Activated CD8-positive, alpha-beta memory T cell treated with anti-CD3 and anti-CD28 coated beads, Interleukin-2, amount 10 ng/mL, durations not matched to agents 7 days and 5 days (primary cell): ENCODE results near the gene UNC93A. TPM values are rescaled to one million over a fixed set of nuclear protein-coding genes. Genes with fewer than 3 reads are reported as not detected.

Experiments used
- ATAC-seq: fragments of 150-1000 bp; cut with Tn5 transposase; one replicate; pipeline ENCODE4 v1.10.0; 2021; ENCODE audit warnings: moderate library complexity
- CTCF ChIA-PET: fragments of 350-600 bp; sonication (Branson Sonifier 250); formaldehyde crosslinking; loops from one replicate; lab custom pipeline; 2021; ENCODE audit warnings: antibody characterized with exemption; lab: Charles Lee
- DNase-seq: peaks from one replicate; pipeline ENCODE4 v3.0.0-alpha.2; 2020
- H3K27ac Mint-ChIP-seq: one replicate; pipeline ENCODE4 v1.8.0; 2021; ENCODE audit warnings: mild to moderate bottlenecking, mixed read lengths
- H3K27me3 Mint-ChIP-seq: one replicate; pipeline ENCODE4 v1.8.0; 2021; ENCODE audit warnings: mixed read lengths
- H3K36me3 Mint-ChIP-seq: one replicate; pipeline ENCODE4 v1.8.0; 2021; ENCODE audit warnings: mild to moderate bottlenecking, mixed read lengths
- H3K4me1 Mint-ChIP-seq: one replicate; pipeline ENCODE4 v1.8.0; 2021; ENCODE audit warnings: mixed read lengths
- H3K4me3 Mint-ChIP-seq: one replicate; pipeline ENCODE4 v1.8.0; 2021; ENCODE audit warnings: mild to moderate bottlenecking, moderate library complexity, mixed read lengths
- H3K9me3 Mint-ChIP-seq: one replicate; pipeline ENCODE4 v1.8.0; 2022; ENCODE audit warnings: low read depth, mixed read lengths
- total RNA-seq, 2 experiments: library from RNA; stranded (reverse); gene quantifications; one replicate each; pipeline ENCODE4 v1.2.3, GENCODE V29; 2021

UNC93A gene
- total RNA-seq, 2 experiments from 2014 or later = not detected

- no peaks in the 10 kb centered on the region for H3K4me1 Mint-ChIP-seq
- H3K9me3 Mint-ChIP-seq = no peaks in the 10 kb centered on the region
- H3K4me3 Mint-ChIP-seq = no peak overlapping the region
- no peak overlapping the region for H3K27ac Mint-ChIP-seq
- no peak for ATAC-seq
- H3K27me3 Mint-ChIP-seq = peaks cover 26% of the 10 kb centered on the region
- DNase-seq = no peak
- CTCF ChIA-PET = no interaction called here
- H3K36me3 Mint-ChIP-seq = no peaks in the 10 kb centered on the region
Observed at GRCh38 chr6:167341038-167341583, 50.0 kb downstream of the UNC93A start.

GRCh38 chr6:167341665-167342655 is 50.8 kb downstream of the UNC93A start:
- no peak overlapping the region for H3K4me3 Mint-ChIP-seq
- H3K36me3 Mint-ChIP-seq = no peaks in the 10 kb centered on the region
- peaks cover 35% of the 10 kb centered on the region for H3K27me3 Mint-ChIP-seq
- no peaks in the 10 kb centered on the region for H3K9me3 Mint-ChIP-seq
- CTCF ChIA-PET = no interaction called here
- no peak for ATAC-seq
- no peak for DNase-seq
- no peaks in the 10 kb centered on the region for H3K4me1 Mint-ChIP-seq
- H3K27ac Mint-ChIP-seq = no peak overlapping the region

GRCh38 chr6:167342879-167343610 is 51.9 kb downstream of the UNC93A start:
- ATAC-seq = no peak
- no peak overlapping the region for H3K4me3 Mint-ChIP-seq

GRCh38 chr6:167345348-167345747 is 54.2 kb downstream of the UNC93A start:
- ATAC-seq (no peak), DNase-seq (no peak)
- Mint-ChIP-seq H3K9me3 (no peaks in the 10 kb centered on the region), H3K4me1 (peaks cover 5% of the 10 kb centered on the region), H3K27ac (no peak overlapping the region), H3K4me3 (no peak overlapping the region), H3K36me3 (no peaks in the 10 kb centered on the region), H3K27me3 (peaks cover 61% of the 10 kb centered on the region)
- CTCF ChIA-PET = no interaction called here

More at GRCh38 chr6:167342879-167343610, 51.9 kb downstream of the UNC93A start:
- H3K9me3 Mint-ChIP-seq = no peaks in the 10 kb centered on the region
- CTCF ChIA-PET = no interaction called here
- H3K27ac Mint-ChIP-seq = no peak overlapping the region
- DNase-seq = no peak
- no peaks in the 10 kb centered on the region for H3K4me1 Mint-ChIP-seq
- H3K36me3 Mint-ChIP-seq = no peaks in the 10 kb centered on the region
- peaks cover 45% of the 10 kb centered on the region for H3K27me3 Mint-ChIP-seq

- Mint-ChIP-seq H3K9me3 (no peaks in the 10 kb centered on the region), H3K27ac (no peak overlapping the region), H3K4me3 (no peak overlapping the region), H3K4me1 (peaks cover 8% of the 10 kb centered on the region), H3K36me3 (no peaks in the 10 kb centered on the region), H3K27me3 (peaks cover 64% of the 10 kb centered on the region)
- no peak for ATAC-seq
- no peak for DNase-seq
- CTCF ChIA-PET = no interaction called here
Observed at GRCh38 chr6:167345960-167346359, 54.8 kb downstream of the UNC93A start.

- Mint-ChIP-seq H3K4me1 (peaks cover 20% of the 10 kb centered on the region), H3K4me3 (no peak overlapping the region), H3K9me3 (no peaks in the 10 kb centered on the region), H3K27ac (no peak overlapping the region), H3K36me3 (peaks cover 3% of the 10 kb centered on the region), H3K27me3 (peaks cover 66% of the 10 kb centered on the region)
- CTCF ChIA-PET = no interaction called here
- ATAC-seq = no peak
- DNase-seq = no peak
Observed at GRCh38 chr6:167347226-167347625, 56.1 kb downstream of the UNC93A start.

- H3K9me3 Mint-ChIP-seq = no peaks in the 10 kb centered on the region
- no peak for DNase-seq
- peak overlapping the region; percentile 69 for H3K4me3 Mint-ChIP-seq
- ATAC-seq = no peak
- CTCF ChIA-PET = interaction anchor here (0.6 kb wide), 1 partner anchor 512 kb away, joined by 3 read pairs; no protein-coding TSS in a partner anchor
- peaks cover 11% of the 10 kb centered on the region for H3K36me3 Mint-ChIP-seq
- peaks cover 26% of the 10 kb centered on the region for H3K4me1 Mint-ChIP-seq
- peak overlapping the region; percentile 47 for H3K27ac Mint-ChIP-seq
- peaks cover 73% of the 10 kb centered on the region for H3K27me3 Mint-ChIP-seq
Observed at GRCh38 chr6:167349631-167350274, 58.6 kb downstream of the UNC93A start.

- CTCF ChIA-PET = interaction anchor here (1.2 to 1.9 kb wide), 2 partner anchors 60 to 394 kb away, joined by 4 to 8 read pairs; partner anchors contain the start of genes RNASET2 and UNC93A
- DNase-seq = no peak
- ATAC-seq = no peak
- Mint-ChIP-seq H3K27me3 (peaks cover 71% of the 10 kb centered on the region), H3K4me3 (peak overlapping the region; percentile 69), H3K4me1 (peaks cover 26% of the 10 kb centered on the region), H3K27ac (peak overlapping the region; percentile 47), H3K9me3 (no peaks in the 10 kb centered on the region), H3K36me3 (peaks cover 11% of the 10 kb centered on the region)
Observed at GRCh38 chr6:167350275-167350696, 59.2 kb downstream of the UNC93A start.

GRCh38 chr6:167350731-167351655 is 59.9 kb downstream of the UNC93A start:
- Mint-ChIP-seq H3K4me3 (peak overlapping the region; percentile 69), H3K27ac (peak overlapping the region; percentile 92), H3K36me3 (peaks cover 11% of the 10 kb centered on the region), H3K4me1 (peaks cover 26% of the 10 kb centered on the region), H3K27me3 (peaks cover 73% of the 10 kb centered on the region), H3K9me3 (no peaks in the 10 kb centered on the region)
- DNase-seq (peak; percentile 95), ATAC-seq (peak; percentile 81)
- CTCF ChIA-PET = interaction anchor here (0.6 to 1.9 kb wide), 12 partner anchors 13 to 395 kb away, joined by 3 to 8 read pairs (median 4); partner anchors contain the start of genes RNASET2 and UNC93A

GRCh38 chr6:167351656-167352345 is 60.7 kb downstream of the UNC93A start:
- DNase-seq (no peak), ATAC-seq (peak; percentile 43)
- no peaks in the 10 kb centered on the region for H3K9me3 Mint-ChIP-seq
- H3K27me3 Mint-ChIP-seq = peaks cover 70% of the 10 kb centered on the region
- H3K27ac Mint-ChIP-seq = peak overlapping the region; percentile 92
- peaks cover 26% of the 10 kb centered on the region for H3K4me1 Mint-ChIP-seq
- peak overlapping the region; percentile 69 for H3K4me3 Mint-ChIP-seq
- H3K36me3 Mint-ChIP-seq = peaks cover 11% of the 10 kb centered on the region
- CTCF ChIA-PET = interaction anchor here (0.7 to 1.9 kb wide), 14 partner anchors 12 to 576 kb away, joined by 3 to 8 read pairs (median 4); partner anchors contain the start of genes RNASET2 and UNC93A

GRCh38 chr6:167356874-167357273 is 65.8 kb downstream of the UNC93A start:
- no peak for DNase-seq
- Mint-ChIP-seq H3K27ac (no peak overlapping the region), H3K4me1 (peaks cover 9% of the 10 kb centered on the region), H3K36me3 (peaks cover 11% of the 10 kb centered on the region), H3K4me3 (no peak overlapping the region), H3K27me3 (peaks cover 53% of the 10 kb centered on the region), H3K9me3 (no peaks in the 10 kb centered on the region)
- CTCF ChIA-PET = no interaction called here
- no peak for ATAC-seq
